Measurements from ENCODE around the gene PTPRJ. TPM values are rescaled to one million over a fixed set of nuclear protein-coding genes. Genes with fewer than 3 reads are reported as not detected.

PTPRJ gene
- total RNA-seq, 2 donors from 2014 or later: 38.5 to 58.9 TPM

DNA sequence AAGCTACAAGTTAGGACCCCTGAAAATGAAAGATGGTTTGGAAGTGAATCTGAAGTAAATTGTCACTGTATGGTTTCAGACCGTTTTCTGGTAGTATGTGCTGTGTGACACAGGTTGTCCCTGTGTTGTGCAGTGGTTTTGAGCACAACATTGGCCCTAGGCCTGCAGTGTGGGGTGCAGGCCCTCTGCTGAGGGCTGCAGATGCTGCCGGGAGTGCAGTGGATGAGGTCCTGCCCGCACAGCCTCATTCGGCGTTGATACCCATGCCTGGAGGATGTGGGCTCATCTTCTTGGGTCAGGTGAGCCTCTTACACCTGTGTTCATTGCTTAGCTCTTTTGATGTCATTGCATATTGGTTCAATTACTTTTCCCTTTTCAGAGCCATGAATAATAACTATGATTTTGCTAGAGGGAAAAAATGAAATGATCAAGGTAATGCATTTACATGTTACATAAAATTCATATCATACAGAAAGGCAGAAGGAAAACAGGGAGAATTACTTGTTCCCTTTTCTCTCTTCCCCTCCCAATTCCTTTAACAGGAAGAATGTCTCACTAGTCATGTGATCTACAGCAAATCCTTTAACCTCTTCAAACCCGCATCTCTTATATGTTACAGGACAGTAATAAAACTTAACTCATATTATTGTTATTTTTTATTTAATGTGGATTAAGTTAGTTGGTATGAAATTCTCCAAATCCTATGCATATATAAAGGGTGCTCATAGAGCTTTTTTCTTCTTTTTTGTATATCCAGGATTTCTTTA, 48.7 kb downstream of the PTPRJ start:
- intact Hi-C loops (cut with DNase I, micrococcal nuclease): no loop called here
- ATAC-seq (peak; percentile 47), DNase-seq (no peak)

DNA sequence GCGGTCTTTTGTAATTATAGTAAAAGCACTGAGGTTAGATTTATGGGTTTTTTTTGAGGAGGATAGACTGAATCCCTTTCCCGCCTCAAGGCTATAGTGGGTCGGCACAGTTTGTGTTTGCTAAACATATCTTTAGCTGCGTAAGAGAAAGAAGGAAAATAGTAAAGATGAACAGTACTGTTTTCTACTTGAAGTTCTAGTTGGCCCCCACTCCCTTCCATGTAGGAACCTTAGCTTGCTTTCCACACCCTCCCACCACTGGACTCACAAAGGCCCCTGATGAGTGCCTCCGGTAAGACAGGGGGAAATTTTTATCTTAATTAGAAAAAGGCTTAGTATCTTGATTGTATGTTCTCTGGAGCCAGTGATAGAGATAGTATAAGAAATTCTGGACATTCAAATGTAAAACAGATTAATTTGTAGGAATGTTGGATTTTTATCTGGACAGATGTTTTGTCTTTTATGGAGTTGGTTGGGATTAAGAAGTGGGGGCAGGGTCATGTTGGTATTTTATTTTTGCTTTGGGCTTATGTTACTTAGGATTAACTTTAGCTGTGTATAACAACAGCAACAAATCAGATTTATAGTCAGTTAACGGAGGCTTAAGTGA, 49.4 kb downstream of the PTPRJ start:
- ATAC-seq: no peak
- no peak for DNase-seq
- intact Hi-C loops (cut with DNase I, micrococcal nuclease): no loop called here

DNA sequence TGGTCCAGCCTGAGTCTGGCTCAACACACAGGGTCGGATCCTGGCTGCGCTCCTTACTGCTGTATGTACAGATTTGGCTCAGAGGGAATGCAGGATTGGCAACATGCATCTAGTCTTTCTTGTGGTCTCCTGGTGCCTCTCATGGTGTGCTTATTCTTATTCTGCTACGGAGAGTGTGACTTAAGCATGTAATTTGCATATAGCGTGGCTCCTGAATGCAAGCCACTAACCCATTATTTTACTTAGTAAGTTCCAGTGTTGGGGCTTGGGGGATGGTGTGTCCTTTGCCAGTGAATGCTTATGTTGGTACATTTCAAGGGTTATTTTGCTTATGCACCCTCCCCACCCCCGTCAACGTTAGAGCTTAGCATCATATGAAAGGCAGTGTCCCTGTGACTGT, 51.2 kb downstream of the PTPRJ start:
- intact Hi-C loops (cut with DNase I, micrococcal nuclease): no loop called here
- ATAC-seq: no peak
- no peak for DNase-seq

DNA sequence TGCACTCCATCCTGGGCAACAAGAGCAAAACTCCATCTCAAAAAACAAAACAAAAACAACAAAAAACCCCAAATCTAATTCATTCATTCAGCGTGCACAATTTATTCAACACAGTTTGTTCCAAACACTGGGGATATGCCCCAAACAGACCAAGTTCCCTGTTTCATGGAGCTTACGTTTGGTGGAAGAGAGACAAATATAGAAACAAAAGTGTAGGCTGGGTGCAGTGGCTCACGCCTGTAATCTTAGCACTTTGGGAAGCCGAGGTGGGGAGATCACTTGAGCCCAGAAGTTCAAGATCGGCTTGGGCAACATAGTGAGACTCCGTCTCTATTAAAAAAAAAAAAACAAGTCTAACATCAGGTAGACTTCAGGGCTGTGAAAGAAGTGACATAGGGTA, 52.4 kb downstream of the PTPRJ start:
- ATAC-seq (no peak), DNase-seq (no peak)
- intact Hi-C loops (cut with DNase I, micrococcal nuclease): no loop called here

DNA sequence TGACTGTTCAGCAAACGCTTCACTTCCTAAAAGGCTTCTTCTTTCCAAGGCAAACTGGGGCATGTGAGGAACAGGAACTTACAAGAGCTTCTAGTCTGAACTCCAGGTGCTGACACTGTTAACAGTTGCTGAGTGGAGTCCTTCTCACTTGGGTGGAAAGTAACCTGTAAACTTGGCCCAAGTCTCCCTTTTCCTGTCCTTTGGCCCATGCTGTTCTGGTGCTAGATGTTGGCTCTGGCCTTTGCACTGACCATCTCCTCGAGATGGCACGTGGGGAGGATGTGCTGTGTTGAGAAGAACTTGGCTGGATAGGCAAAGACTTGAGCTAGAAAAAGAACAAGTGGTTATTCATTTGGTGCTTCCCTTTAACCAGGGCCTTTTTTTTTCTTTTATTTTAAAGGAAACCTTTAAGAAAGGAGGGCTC, 53.6 kb downstream of the PTPRJ start:
- intact Hi-C loops (cut with DNase I, micrococcal nuclease): no loop called here
- DNase-seq: no peak
- peak; percentile 23 for ATAC-seq

DNA sequence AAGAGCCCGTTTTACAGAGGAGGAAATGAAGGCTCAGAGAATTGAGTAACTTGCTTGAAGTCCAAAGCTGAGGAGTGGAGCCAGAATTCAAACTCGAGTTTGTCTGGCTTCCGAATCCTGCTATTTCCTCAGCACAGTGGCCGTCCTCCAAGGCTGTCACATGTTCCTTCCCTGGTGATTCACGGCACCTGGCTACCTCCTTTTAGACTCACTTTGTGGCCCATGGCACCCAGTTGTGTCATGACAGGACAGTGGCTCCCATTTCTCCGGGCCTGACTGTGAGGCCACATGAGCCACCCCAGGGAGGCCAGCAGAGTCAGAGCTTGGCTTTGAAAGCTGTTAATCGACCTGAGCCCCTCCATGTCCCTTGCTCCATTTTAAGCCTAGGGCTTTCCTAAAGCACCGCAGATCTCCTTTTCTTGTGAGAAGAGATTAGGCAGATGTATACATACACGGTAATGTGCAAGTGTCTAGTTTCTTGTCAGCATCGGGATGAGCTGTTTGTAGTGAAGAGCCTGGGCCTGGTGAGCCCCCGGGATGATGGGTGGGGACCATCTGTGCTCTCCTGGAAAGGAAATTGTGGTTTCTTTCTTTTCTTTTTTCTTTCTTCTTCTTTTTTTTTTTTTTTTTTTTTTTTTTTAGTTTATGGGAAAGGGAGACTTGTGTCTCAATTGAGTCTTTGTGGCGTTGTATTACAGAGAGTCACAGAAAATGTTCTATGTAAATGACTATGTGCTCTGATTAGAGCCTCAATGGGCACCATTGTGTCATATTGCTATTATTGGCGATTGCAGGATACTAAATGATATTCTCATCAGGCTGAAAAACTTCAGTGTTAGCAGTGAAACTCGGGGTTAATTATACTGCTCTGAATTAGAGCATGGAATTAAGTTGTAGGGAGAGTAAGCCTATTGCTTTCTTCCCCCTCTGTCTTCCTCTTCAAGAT, 54.8 kb downstream of the PTPRJ start:
- ATAC-seq (no peak), DNase-seq (peak in 1 of 2 donors; percentile 40)
- intact Hi-C loops (cut with DNase I, micrococcal nuclease): no loop called here

DNA sequence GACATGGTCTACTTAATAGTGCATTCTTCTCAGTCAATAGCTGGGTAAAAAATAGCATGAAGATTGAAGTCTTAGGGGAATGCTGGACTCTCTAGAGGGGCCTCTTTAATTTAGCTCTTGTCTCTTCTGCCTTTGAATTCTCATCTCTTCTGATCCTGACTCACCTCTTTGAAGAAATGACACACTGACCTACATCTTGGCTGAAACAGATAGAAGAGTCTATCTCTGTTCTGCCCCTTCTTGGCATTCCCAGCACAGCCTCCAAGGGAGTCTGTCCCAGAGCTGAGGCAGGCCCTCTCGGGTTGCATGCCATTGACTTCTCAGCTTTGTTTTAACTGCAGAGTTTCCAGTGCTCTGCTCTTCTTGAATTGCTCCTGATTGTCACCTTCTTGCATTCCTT, 55.7 kb downstream of the PTPRJ start:
- DNase-seq: no peak
- intact Hi-C loops (cut with DNase I, micrococcal nuclease): no loop called here
- ATAC-seq: no peak

DNA sequence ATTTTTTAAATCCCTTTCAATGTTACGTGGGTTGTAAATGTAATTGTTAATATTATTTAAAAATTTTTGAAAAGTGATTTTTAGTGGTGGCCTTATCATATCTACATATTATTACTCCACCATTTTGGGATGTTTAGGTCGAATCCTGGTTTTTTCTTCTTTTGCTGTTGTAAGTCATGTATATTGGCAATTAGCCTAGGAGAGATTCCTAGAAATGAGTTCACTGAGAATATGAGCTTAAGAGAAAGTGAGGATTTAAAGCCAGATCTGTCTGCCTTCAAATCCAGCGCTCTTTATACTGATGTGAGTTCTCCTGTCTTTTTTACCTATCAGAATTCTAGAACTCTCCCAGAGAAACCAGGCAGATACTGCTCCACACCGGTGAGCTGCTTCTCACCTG, 56.1 kb downstream of the PTPRJ start:
- ATAC-seq (no peak), DNase-seq (no peak)
- intact Hi-C loops (cut with DNase I, micrococcal nuclease): no loop called here

DNA sequence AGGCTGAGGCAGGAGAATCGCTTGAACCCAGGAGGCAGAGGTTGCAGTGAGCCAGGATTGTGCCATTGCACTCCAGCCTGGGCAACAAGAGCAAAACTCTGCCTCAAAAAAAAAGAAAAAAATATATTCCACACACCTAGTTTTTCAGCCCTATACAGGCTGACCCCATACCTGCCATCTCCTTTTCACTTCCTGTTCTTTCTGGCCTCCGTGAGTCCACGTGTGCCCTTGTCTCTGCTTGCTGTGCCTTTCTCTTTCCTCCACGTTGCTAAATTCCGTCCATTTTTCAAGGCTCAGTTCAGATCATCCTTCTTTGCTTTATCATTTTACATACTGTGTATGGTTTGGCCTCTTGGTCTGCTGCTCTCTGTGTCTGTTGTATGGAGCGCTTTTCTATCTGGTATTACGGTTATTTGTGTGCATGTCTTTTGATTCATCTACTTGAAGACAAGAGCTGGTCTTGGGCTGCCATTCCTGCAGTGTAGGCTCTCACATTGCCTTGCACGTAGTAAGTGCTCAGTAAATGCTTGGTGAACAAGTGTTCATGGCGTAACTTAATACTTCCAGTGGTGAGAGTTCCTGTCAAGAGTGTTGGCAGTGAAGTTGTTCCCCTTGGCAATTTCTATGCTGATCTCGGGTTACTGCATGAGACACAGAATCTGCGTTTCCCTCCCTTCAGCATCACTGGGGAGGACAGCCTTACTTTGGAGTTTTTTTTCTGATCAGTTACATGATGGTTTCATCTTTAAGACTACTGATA, 57.5 kb downstream of the PTPRJ start:
- intact Hi-C loops (cut with DNase I, micrococcal nuclease): no loop called here
- no peak for DNase-seq
- ATAC-seq: no peak

DNA sequence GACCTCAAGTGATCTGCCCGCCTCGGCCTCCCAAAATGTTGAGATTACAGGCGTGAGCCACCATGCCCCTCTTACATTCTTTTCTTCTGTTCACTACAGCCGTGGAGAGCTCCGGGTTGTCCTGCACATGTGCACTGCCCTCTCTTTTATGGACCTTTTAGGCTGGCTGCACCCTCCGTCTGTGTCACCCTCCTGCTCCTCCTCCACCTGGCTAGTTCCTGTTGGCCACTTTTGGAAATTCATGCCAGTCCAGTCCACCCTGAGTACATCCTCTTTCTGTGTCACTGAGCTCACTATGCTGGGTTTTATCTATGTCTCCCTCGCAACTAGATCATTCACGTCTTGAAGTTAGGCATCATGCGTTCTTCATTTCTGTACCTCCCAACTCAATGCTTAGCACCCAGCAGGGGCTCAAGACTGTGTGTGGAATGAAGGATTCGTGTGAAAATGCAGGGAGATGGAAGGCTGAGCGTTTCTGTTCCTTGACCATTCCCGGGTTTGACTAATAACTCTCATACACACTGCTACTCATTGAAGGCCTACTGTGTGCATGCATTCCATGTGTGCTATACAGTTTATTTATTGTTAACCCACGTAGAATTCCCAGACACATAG, 60.6 kb downstream of the PTPRJ start:
- intact Hi-C loops (cut with DNase I, micrococcal nuclease): no loop called here
- ATAC-seq: no peak

DNA sequence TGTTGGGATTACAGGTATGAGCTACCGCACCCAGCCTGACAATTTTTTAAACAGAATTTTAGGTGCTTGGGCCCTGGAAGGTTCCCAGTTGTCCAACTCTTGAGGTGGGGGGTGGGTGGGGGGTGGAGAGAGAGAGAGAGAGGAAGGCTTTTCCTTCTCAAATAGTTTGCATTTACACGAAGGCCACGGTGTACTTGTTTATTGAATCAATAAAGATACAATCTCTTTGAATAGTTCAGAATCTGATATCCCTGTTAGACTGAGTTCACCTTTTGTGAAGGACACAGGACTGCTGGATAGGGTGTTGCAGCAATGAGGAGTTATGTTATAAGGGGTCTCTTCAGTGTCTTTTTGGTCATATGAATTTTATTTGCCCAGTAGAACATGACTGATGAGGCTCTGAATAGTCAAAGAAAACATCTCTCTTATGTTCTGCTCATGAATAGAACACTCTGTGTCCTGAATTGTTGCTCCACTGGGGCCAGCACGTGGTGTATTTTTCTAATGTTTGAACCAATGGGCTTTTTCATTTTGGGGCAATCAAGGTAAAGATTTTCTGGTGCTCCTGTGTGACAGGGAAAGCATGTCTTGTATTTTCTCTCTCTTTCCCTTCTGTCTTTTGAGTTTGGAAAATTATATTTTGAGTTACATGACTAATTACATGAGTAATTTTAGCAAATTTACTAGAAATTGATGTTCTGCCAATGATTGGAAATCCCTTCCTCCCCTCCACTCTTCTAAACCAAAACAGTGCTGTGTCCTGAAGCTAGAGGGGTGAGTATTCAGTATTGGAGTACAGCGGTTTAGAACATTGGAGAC, 61.7 kb downstream of the PTPRJ start:
- ATAC-seq: no peak
- DNase-seq: no peak
- intact Hi-C loops (cut with DNase I, micrococcal nuclease): no loop called here

More for the DNA sequence above, 60.6 kb downstream of the PTPRJ start:
- no peak for DNase-seq

DNA sequence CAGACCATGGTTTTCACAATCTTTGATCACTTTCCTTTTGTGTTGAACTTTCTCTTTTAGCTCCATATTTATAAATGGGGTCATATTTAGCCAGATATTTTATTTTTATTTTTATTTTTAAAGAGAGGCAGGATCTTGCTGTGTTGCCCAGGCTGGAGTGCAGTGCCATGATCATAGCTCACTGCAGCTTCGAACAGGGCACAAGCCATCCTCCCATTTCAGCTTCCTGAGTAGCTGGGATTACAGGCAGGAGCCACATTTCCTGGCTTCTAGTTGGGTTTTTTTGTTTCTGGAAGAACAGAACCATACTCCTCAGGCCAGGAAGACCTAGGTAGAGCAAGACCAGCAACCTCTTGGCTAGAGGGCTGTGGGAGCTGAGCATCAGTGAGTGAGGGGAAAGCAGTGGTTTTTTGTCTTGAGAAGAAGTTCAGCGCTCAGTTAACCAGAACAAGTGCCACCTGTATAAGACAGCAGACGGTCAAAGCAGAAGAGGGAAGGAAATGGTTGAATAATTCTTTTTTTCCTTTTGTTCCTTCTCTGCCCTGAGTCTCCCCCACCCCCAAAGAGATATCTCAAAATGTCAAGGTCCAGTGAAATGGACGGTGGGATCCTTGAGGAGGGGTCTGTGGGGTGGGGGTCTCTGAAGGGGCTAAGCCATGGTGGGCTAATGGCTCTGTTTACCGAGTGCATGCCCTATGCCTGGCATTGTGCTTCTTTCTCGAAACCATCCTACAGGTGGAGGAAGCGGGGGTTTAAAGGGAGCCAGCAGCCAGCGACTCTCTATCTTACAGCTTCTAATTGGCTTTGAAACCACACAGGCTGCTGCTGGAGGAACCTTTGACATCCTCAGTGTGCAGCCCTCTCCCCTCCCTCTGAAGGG, 63.0 kb downstream of the PTPRJ start:
- ATAC-seq (no peak), DNase-seq (no peak)
- intact Hi-C loops (cut with DNase I, micrococcal nuclease): no loop called here

DNA sequence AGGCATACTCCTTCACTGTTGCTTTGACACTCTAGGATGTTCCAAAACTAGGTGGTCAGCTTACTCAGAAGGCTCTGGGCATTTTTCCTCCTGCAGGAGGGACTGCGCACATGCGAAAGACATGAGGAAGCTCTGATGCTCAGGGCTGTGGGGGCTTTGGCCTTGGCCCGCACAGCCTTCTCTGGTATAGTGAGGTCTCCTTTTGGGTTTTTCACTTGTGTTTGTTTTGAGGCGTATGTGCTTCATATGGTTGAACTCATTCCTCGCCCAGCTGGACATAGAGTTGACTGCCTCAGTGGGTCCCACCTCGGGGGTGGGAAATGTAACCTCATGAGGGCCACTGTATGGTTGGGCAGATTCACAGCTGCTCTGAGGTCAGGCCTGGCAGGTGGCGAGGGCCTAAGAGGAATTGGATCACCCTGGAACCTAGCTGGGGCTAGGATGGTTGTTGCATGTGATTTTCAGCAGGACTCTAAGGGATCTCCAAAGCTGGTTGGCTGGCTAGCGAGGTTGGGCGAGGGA, 63.7 kb downstream of the PTPRJ start:
- DNase-seq: no peak
- no peak for ATAC-seq
- intact Hi-C loops (cut with DNase I, micrococcal nuclease): no loop called here

DNA sequence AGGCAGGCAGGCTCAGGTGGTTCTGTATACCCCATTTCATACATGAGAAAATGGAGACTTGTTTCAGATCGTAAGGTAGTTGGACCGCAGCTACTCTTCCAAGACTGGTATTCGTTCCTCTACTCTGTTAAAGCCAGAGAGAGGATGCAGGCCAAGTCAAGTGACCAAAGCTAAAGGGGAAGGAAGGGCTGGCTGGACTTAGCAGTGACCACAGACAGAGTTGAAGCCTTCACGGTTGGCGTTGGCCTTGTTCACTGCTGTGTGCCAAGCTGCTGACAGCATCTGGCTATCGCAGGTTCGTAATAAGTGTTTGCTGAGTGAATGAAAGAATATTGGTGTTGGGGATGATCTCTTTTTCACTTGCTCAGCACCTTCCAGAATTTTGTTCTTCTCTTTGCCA, 64.2 kb downstream of the PTPRJ start:
- intact Hi-C loops (cut with DNase I, micrococcal nuclease): no loop called here
- DNase-seq: no peak
- ATAC-seq: no peak

DNA sequence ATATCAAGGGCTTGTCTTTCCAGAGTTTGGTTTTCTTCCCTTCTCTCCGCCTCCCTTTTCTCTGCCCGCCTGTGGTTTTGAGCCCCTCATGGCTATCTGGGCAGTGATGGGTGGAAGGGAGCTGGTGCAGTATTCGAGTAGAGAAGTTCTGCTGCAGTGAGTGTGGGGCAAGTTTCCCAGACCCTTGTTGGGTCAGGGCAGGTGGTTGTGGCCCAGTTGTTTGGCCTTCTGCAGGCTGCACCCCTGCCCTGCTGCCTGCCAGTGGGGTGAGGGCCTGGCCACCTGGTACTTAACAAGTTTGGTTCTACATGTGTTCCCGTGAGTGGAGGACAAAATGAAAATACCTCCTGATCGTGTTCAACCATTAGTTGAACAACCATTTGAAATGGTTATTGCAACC, 65.2 kb downstream of the PTPRJ start:
- DNase-seq (no peak), ATAC-seq (no peak)
- intact Hi-C loops (cut with DNase I, micrococcal nuclease): no loop called here

DNA sequence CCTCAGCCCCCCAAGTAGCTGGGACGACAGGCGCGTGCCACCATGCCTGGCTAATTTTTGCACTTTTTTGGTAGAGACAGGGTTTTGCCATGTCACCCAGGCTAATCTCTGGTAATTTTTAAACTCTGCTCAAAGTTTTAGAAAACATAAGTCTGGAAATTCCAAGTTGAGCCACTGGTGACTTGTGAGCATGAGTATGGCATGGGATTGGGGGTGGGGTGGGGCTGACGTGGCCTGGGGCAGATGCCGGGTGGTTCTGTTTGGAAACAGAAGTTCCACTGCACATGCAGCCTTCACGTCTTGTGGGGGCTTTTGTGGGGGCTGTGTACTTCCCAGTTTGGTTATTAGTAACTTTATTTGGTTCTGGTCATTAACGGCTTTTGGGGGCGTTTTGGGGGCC, 67.3 kb downstream of the PTPRJ start:
- DNase-seq: no peak
- ATAC-seq: no peak
- intact Hi-C loops (cut with DNase I, micrococcal nuclease): no loop called here

DNA sequence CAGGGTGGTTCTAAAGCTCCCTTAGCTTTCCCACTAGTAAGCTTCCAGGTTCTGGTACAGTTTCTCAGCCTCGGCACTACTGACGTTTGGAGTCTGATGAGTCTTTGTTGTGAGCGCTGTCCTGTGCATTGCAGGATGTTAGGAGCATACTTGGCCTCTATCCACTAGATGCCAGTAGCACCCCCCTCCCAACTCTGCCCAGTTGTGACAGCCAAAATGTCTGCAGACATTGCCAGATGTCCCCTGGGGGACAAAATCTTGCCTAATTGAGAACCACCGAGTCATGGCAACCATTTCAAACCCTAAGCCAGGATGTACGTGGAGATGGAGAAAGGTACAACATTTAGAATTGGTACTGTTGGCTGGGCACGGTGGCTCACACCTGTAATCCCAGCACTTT, 68.7 kb downstream of the PTPRJ start:
- intact Hi-C loops (cut with DNase I, micrococcal nuclease): no loop called here
- no peak for DNase-seq
- ATAC-seq: no peak

Data from left colon (tissue), 2 donors.